Body of pancreas (tissue), 4 donors: Measurements from ENCODE around the gene TSHZ3.

ENCODE experiments used
- POLR2A ChIP-seq, 3 donors: fragments of 450-650 bp; IDR thresholded peaks; one replicate each; pipeline ENCODE4 v1.6.1; 2016; ENCODE audit warnings: antibody characterized with exemption in 3 of 3, mild to moderate bottlenecking in 2 of 3
- TF ChIP-seq, protein P1 (sequence below), 7 experiments: fragments of 450-650 bp in 4 of 7; fragments of 200-600 bp in 3 of 7; sonication (generic) in 3 of 7; IDR thresholded peaks; one replicate each; pipeline ENCODE4 v1.5.1; 2016 to 2019; ENCODE audit warnings: antibody characterized with exemption in 7 of 7

DNA sequence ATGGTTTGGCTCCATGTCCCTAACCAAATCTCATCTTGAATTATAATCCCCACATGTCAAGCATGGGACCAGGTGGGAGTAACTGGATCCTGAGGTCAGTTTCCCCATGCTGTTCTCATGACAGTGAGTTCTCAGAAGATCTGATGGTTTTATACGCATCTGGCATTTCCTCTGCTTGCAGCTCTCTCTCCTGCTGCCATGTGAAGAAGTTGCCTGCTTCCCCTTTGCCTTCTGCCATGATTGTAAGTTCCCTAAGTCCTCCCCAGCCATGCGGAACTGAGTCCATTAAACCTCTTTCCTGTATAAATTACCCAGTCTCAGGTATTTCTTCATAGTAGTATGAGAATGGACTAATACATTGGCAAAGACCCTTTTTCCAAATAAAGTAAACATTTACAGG is 96.8 kb downstream of the TSHZ3 start:
- TF ChIP-seq, protein P1, sequence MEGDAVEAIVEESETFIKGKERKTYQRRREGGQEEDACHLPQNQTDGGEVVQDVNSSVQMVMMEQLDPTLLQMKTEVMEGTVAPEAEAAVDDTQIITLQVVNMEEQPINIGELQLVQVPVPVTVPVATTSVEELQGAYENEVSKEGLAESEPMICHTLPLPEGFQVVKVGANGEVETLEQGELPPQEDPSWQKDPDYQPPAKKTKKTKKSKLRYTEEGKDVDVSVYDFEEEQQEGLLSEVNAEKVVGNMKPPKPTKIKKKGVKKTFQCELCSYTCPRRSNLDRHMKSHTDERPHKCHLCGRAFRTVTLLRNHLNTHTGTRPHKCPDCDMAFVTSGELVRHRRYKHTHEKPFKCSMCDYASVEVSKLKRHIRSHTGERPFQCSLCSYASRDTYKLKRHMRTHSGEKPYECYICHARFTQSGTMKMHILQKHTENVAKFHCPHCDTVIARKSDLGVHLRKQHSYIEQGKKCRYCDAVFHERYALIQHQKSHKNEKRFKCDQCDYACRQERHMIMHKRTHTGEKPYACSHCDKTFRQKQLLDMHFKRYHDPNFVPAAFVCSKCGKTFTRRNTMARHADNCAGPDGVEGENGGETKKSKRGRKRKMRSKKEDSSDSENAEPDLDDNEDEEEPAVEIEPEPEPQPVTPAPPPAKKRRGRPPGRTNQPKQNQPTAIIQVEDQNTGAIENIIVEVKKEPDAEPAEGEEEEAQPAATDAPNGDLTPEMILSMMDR (IDR thresholded peaks at IDR 0.05) = no peak
- no peak for TF ChIP-seq POLR2A (IDR thresholded peaks at IDR 0.05)
